Bronchial epithelial cell (primary cell): ENCODE data around the gene MEOX1. TPM values are rescaled to one million over a fixed set of nuclear protein-coding genes. Genes with fewer than 3 reads are reported as not detected.

ENCODE experiments used
- DNase-seq: peaks from one replicate; pipeline ENCODE4 v3.0.0-alpha.2; 2010; ENCODE audit warnings: low read depth
- FAIRE-seq: peaks from 2 replicates; lab custom pipeline; 2011; peaks lifted over from hg19 to GRCh38; lab: Jason Lieb, UNC
- H3K27me3 ChIP-seq: 2 replicates; pipeline ENCODE4 v1.5.1; 2011; ENCODE audit warnings: low read length; ENCODE audit not compliant: control insufficient read depth, insufficient read depth
- H3K36me3 ChIP-seq: 2 replicates; pipeline ENCODE4 v1.5.1; 2011; ENCODE audit warnings: low read length; ENCODE audit not compliant: control insufficient read depth, insufficient read depth
- H3K4me3 ChIP-seq: 2 replicates; pipeline ENCODE4 v1.5.1; 2011; ENCODE audit warnings: mild to moderate bottlenecking, low read depth, low read length, control low read depth
- CTCF ChIP-seq: IDR thresholded peaks from 2 replicates; pipeline ENCODE4 v1.5.1; 2011; ENCODE audit warnings: mild to moderate bottlenecking, moderate library complexity, low read length, control low read depth, inconsistent platforms; ENCODE audit not compliant: insufficient read depth, severe bottlenecking
- total RNA-seq: library from RNA; depleted of rRNA; stranded (reverse); fragments of >200 nt; gene quantifications from 2 replicates; pipeline ENCODE4 v1.2.1, GENCODE V29; 2014

MEOX1 gene
- total RNA-seq, 1 donor from 2014 or later: not detected

- FAIRE-seq: peak; percentile 79
- DNase-seq: peak; percentile 92
- Histone ChIP-seq H3K4me3 (no peak overlapping the region), H3K36me3 (no peaks in the 10 kb centered on the region), H3K27me3 (no peaks in the 10 kb centered on the region)
- no peak for TF ChIP-seq CTCF
These were observed 46.2 kb downstream of the MEOX1 start for GRCh38 chr17:43615330-43616028.

- H3K27me3 ChIP-seq: no peaks in the 10 kb centered on the region
- DNase-seq: no peak
- TF ChIP-seq CTCF: no peak
- H3K36me3 ChIP-seq: no peaks in the 10 kb centered on the region
- no peak overlapping the region for H3K4me3 ChIP-seq
- no peak for FAIRE-seq
These were observed 47.2 kb downstream of the MEOX1 start for GRCh38 chr17:43614561-43614960.

- no peak for TF ChIP-seq CTCF
- no peak overlapping the region for H3K4me3 ChIP-seq
- DNase-seq: no peak
- H3K36me3 ChIP-seq: no peaks in the 10 kb centered on the region
- H3K27me3 ChIP-seq: no peaks in the 10 kb centered on the region
- no peak for FAIRE-seq
These were observed 47.8 kb downstream of the MEOX1 start for GRCh38 chr17:43613917-43614316.

GRCh38 chr17:43612515-43612914, 49.2 kb downstream of the MEOX1 start:
- TF ChIP-seq CTCF: no peak
- Histone ChIP-seq H3K27me3 (no peaks in the 10 kb centered on the region), H3K36me3 (no peaks in the 10 kb centered on the region), H3K4me3 (no peak overlapping the region)
- FAIRE-seq: no peak
- DNase-seq: no peak

GRCh38 chr17:43611230-43611969, 50.3 kb downstream of the MEOX1 start:
- no peak for TF ChIP-seq CTCF
- H3K36me3 ChIP-seq: no peaks in the 10 kb centered on the region
- no peaks in the 10 kb centered on the region for H3K27me3 ChIP-seq
- FAIRE-seq (peak; percentile 81), DNase-seq (no peak)
- H3K4me3 ChIP-seq: no peak overlapping the region
